Measurements from ENCODE around the gene PLEKHA4.

DNA sequence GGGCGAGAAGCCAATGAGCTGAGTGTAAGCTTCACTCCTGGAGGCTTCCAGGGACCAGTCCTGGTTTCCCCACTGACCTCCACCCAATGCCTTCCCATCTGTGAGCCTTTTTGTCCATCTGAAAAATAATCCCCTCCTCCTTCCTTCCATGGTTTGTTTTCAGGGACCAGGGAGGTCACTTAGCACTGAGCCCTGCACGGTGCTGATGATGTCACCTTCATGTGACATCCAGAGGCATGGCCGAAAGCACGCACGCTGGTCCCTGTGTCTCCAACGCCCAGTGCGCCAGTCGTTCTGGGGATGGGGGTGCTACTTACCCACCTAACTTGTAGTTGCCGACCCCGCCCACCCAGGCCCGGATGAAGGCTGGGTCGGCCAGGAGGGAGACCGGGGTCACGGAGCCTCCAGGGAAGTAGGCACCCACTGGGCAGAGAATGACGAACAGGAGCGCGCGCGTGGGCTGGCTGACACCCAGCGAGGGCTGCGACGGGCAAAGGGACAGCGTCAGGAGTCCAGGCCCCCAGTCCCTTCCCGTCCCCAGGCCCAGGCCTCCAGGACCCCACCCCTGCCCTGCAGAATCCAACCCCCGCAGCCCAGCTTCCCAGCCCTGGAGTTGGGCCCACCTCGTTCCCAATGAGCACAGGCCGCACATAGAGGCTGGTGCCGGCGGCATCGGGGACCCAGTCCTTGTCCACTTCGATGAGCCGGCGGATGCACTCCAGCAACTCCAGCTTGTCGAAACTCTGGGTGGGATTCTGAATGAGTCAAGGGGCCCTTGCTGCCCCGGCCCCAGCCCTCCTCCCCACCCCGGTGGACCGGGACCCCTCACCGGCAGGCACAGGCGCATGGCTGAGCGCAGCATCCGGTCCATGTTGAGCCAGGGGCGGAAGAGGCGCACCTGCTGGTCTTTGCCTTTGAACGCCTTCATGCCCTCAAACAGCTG is 68.8 kb downstream of the PLEKHA4 start:
- TF ChIP-seq, protein P1, sequence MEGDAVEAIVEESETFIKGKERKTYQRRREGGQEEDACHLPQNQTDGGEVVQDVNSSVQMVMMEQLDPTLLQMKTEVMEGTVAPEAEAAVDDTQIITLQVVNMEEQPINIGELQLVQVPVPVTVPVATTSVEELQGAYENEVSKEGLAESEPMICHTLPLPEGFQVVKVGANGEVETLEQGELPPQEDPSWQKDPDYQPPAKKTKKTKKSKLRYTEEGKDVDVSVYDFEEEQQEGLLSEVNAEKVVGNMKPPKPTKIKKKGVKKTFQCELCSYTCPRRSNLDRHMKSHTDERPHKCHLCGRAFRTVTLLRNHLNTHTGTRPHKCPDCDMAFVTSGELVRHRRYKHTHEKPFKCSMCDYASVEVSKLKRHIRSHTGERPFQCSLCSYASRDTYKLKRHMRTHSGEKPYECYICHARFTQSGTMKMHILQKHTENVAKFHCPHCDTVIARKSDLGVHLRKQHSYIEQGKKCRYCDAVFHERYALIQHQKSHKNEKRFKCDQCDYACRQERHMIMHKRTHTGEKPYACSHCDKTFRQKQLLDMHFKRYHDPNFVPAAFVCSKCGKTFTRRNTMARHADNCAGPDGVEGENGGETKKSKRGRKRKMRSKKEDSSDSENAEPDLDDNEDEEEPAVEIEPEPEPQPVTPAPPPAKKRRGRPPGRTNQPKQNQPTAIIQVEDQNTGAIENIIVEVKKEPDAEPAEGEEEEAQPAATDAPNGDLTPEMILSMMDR (IDR thresholded peaks at IDR 0.05), result no peak
- no peak for TF ChIP-seq POLR2A (IDR thresholded peaks at IDR 0.05)
